OCI-LY7 (cell line): ENCODE data around the gene PSPH. TPM values are rescaled to one million over a fixed set of nuclear protein-coding genes. Genes with fewer than 3 reads are reported as not detected.

Experiments
- BruUV-seq: library from RNA; stranded (reverse); fragments of 400-500 nt; replicated peaks from 2 replicates; lab custom pipeline; 2021; lab: Mats Ljungman, UMichigan
- CTCF ChIA-PET: fragments of 300-600 bp; sonication (Branson Sonifier 250); formaldehyde crosslinking; loops from one replicate; lab custom pipeline; 2022; ENCODE audit warnings: antibody characterized with exemption; ENCODE audit not compliant: unreplicated experiment; lab: Charles Lee
- POLR2A ChIA-PET: fragments of 300-600 bp; sonication (Branson Sonifier 250); formaldehyde crosslinking; loops from one replicate; lab custom pipeline; 2022; ENCODE audit warnings: antibody characterized with exemption; lab: Charles Lee
- DNase-seq: peaks from one replicate; pipeline ENCODE4 v3.0.0-alpha.2; 2015; ENCODE audit warnings: low spot score
- H2AFZ ChIP-seq: fragments of 200-600 bp; sonication (generic), shearing (Covaris generic); 2 replicates; pipeline ENCODE4 v1.6.1; 2014; ENCODE audit warnings: mild to moderate bottlenecking, antibody characterized with exemption, low read length, moderate library complexity
- H3K27ac ChIP-seq: fragments of 200-600 bp; sonication (generic); 2 replicates; pipeline ENCODE4 v1.5.1; 2014; ENCODE audit warnings: mixed run types, low read depth, mild to moderate bottlenecking, moderate library complexity, low read length, inconsistent platforms; ENCODE audit not compliant: poor library complexity, severe bottlenecking
- H3K36me3 ChIP-seq: fragments of 200-600 bp; sonication (generic); 2 replicates; pipeline ENCODE4 v1.6.1; 2014; ENCODE audit warnings: mild to moderate bottlenecking, antibody characterized with exemption, low read length, moderate library complexity, mixed read lengths; ENCODE audit not compliant: insufficient read depth
- H3K4me1 ChIP-seq: fragments of 200-600 bp; sonication (generic); 2 replicates; pipeline ENCODE4 v1.5.1; 2014; ENCODE audit warnings: mild to moderate bottlenecking, low read length; ENCODE audit not compliant: insufficient read depth, poor library complexity, severe bottlenecking
- H3K4me2 ChIP-seq: fragments of 200-600 bp; sonication (generic); 2 replicates; pipeline ENCODE4 v1.6.1; 2014; ENCODE audit warnings: mild to moderate bottlenecking, low read length
- H3K4me3 ChIP-seq: fragments of 200-600 bp; sonication (generic); 2 replicates; pipeline ENCODE4 v1.5.1; 2014; ENCODE audit warnings: mild to moderate bottlenecking, low read depth, low read length; ENCODE audit not compliant: poor library complexity, severe bottlenecking
- H3K79me2 ChIP-seq: fragments of 200-600 bp; sonication (generic); 2 replicates; pipeline ENCODE4 v1.6.1; 2016; ENCODE audit warnings: low read depth, mild to moderate bottlenecking, low read length, moderate library complexity, mixed read lengths; ENCODE audit not compliant: insufficient read depth
- H3K9me2 ChIP-seq: fragments of 200-600 bp; sonication (generic); 2 replicates; pipeline ENCODE4 v1.6.1; 2016; ENCODE audit warnings: mild to moderate bottlenecking, low read length, mixed read lengths; ENCODE audit not compliant: insufficient read depth
- H3K9me3 ChIP-seq: fragments of 200-600 bp; sonication (generic); 2 replicates; pipeline ENCODE4 v1.6.1; 2014; ENCODE audit warnings: mild to moderate bottlenecking, mixed run types, low read length, mixed read lengths
- H4K20me1 ChIP-seq: fragments of 200-600 bp; sonication (generic); 2 replicates; pipeline ENCODE4 v1.6.1; 2014; ENCODE audit warnings: mild to moderate bottlenecking, antibody characterized with exemption, low read length, moderate library complexity, mixed read lengths; ENCODE audit not compliant: insufficient read depth
- CTCF ChIP-seq: fragments of 200-600 bp; sonication (generic); conservative IDR thresholded peaks from 2 replicates; pipeline ENCODE4 v1.5.1; 2014; ENCODE audit warnings: mild to moderate bottlenecking, antibody characterized with exemption, low read length, moderate library complexity, mixed read lengths
- EZH2phosphoT487 ChIP-seq: fragments of 200-600 bp; sonication (generic); IDR thresholded peaks from 2 replicates; pipeline ENCODE4 v1.6.1; 2018; ENCODE audit warnings: low read depth, borderline replicate concordance, mild to moderate bottlenecking, mixed run types, antibody characterized with exemption, low read length, moderate library complexity, mixed read lengths
- intact Hi-C: fragments of 100-400 bp; cut with micrococcal nuclease; formaldehyde crosslinking; loops from one replicate; pipeline ENCODE4 v1.10.0; 2022; ENCODE audit not compliant: unreplicated experiment
- small RNA-seq: library from RNA; depleted of rRNA; stranded (forward); fragments of <200 nt; gene quantifications from one replicate; pipeline ENCODE3, GENCODE V24; 2014
- total RNA-seq, 2 experiments: library from RNA; depleted of rRNA in 1 of 2; stranded (reverse); fragments of >200 nt in 1 of 2; shearing (Covaris generic) in 1 of 2; gene quantifications; 2 replicates each; pipeline ENCODE4 v1.2.3, GENCODE V29; 2014 to 2022

The PSPH gene
- total RNA-seq, 2 experiments from 2014 or later, result 55.3 to 62.9 TPM

GRCh38 chr7:55962014-55962413 lies 89.2 kb downstream of the PSPH start:
- no peak overlapping the region for H2AFZ ChIP-seq
- H3K27ac ChIP-seq, result no peak overlapping the region
- H3K9me2 ChIP-seq, result no peaks in the 10 kb centered on the region
- H3K9me3 ChIP-seq, result no peaks in the 10 kb centered on the region
- TF ChIP-seq CTCF, result no peak
- no peak for TF ChIP-seq EZH2phosphoT487
- ChIA-PET CTCF (no interaction called here), POLR2A (no interaction called here)
- no TSS peak for BruUV-seq
- H3K4me2 ChIP-seq, result no peak overlapping the region
- no peak for DNase-seq
- intact Hi-C loops, result loop anchor here (5.0 to 10.0 kb wide), 2 partner anchors 60 to 207 kb away; no protein-coding TSS in a partner anchor
- H4K20me1 ChIP-seq, result no peaks in the 10 kb centered on the region
- H3K4me3 ChIP-seq, result no peak overlapping the region
- peaks cover 13% of the 10 kb centered on the region for H3K4me1 ChIP-seq
- H3K79me2 ChIP-seq, result peaks cover 14% of the 10 kb centered on the region; the same call in 1 of the 2 replicates
- H3K36me3 ChIP-seq, result peaks cover 8% of the 10 kb centered on the region

Small RNA genes lying within 50 kb of the gene (small RNA-seq; reads per million reads assigned to genes)
- 0.36 reads per million for gene SNORA15
- gene SNORA22B, result 0.31 reads per million

Other genes starting within 250 kb of the PSPH start
- not detected in 2 replicates for gene SEPTIN14, start 188.7 kb downstream of the PSPH start, total RNA-seq (2014; rRNA removed; shearing (Covaris generic))
- gene SEPTIN14, start 188.7 kb downstream of the PSPH start, total RNA-seq (2022), result not detected in 2 replicates
- gene ZNF713, start 164.0 kb downstream of the PSPH start, total RNA-seq (2014; rRNA removed; shearing (Covaris generic)), result 2.1 and 3.3 TPM in 2 replicates
- 1.8 and 2.3 TPM in 2 replicates for gene ZNF713, start 164.0 kb downstream of the PSPH start, total RNA-seq (2022)
- 24.9 and 27.8 TPM in 2 replicates for gene MRPS17, start 99.6 kb downstream of the PSPH start, total RNA-seq (2014; rRNA removed; shearing (Covaris generic))
- gene MRPS17, start 99.6 kb downstream of the PSPH start, total RNA-seq (2022), result 18.0 and 23.2 TPM in 2 replicates
- gene NIPSNAP2, start 86.9 kb downstream of the PSPH start, total RNA-seq (2014; rRNA removed; shearing (Covaris generic)), result 28.9 and 35.9 TPM in 2 replicates
- gene NIPSNAP2, start 86.9 kb downstream of the PSPH start, total RNA-seq (2022), result 49.9 and 53.1 TPM in 2 replicates
- 151 and 196 TPM in 2 replicates for gene CCT6A, start 321 bp upstream of the PSPH start, total RNA-seq (2014; rRNA removed; shearing (Covaris generic))
- 181 and 219 TPM in 2 replicates for gene CCT6A, start 321 bp upstream of the PSPH start, total RNA-seq (2022)
- gene SUMF2, start 12.8 kb upstream of the PSPH start, total RNA-seq (2014; rRNA removed; shearing (Covaris generic)), result 46.4 and 60.8 TPM in 2 replicates
- gene SUMF2, start 12.8 kb upstream of the PSPH start, total RNA-seq (2022), result 107 and 110 TPM in 2 replicates
- gene PHKG1, start 41.5 kb upstream of the PSPH start, total RNA-seq (2014; rRNA removed; shearing (Covaris generic)), result 1.8 and 5.6 TPM in 2 replicates
- 2.2 and 3.3 TPM in 2 replicates for gene PHKG1, start 41.5 kb upstream of the PSPH start, total RNA-seq (2022)
- gene CHCHD2, start 55.0 kb upstream of the PSPH start, total RNA-seq (2014; rRNA removed; shearing (Covaris generic)), result 381 and 517 TPM in 2 replicates
- gene CHCHD2, start 55.0 kb upstream of the PSPH start, total RNA-seq (2022), result 478 and 522 TPM in 2 replicates
- not detected in 2 replicates for gene NUPR2, start 65.0 kb upstream of the PSPH start, total RNA-seq (2014; rRNA removed; shearing (Covaris generic))
- not detected in 2 replicates for gene NUPR2, start 65.0 kb upstream of the PSPH start, total RNA-seq (2022)